ENCODE results near the gene TMEM45B.

Gene TMEM45B

GRCh38 chr11:129896062-129896461 lies 80.4 kb downstream of the TMEM45B start:
- Mint-ChIP-seq H3K36me3 (peaks cover 10% of the 10 kb centered on the region), H3K9me3 (no peaks in the 10 kb centered on the region), H3K4me1 (peaks cover 46% of the 10 kb centered on the region), H3K27me3 (no peaks in the 10 kb centered on the region), H3K4me3 (peak overlapping the region; percentile 93), H3K27ac (peak overlapping the region; percentile 72)

DNA sequence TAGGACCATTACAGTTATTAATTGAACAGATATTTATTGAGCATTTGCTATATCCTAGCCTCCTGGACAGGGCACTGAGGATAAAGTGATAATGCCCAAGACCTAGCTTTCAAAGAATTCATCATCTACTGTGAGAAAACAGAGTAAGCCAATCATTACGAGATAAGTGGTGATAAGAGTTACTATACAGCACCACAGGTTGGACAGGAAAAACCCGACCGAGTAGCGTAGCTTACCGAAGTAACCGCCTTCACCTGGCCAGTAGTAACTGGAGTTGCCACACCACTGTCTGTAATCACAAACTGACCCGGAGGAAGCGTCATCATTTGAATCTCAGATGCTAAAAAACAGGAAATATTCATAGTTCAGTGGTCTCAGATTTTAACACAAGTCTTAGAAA lies 89.8 kb downstream of the TMEM45B start:
- Mint-ChIP-seq H3K4me1 (no peaks in the 10 kb centered on the region), H3K9me3 (no peaks in the 10 kb centered on the region), H3K4me3 (no peak overlapping the region), H3K27me3 (no peaks in the 10 kb centered on the region), H3K36me3 (peaks cover 29% of the 10 kb centered on the region), H3K27ac (no peak overlapping the region)

Measured in activated naive CD4-positive, alpha-beta T cell treated with anti-CD3 and anti-CD28 coated beads, Interleukin-2, amount 50 U/mL, for 24 hours (primary cell).